ENCODE data around the gene ABI3BP.

Gene ABI3BP

DNA sequence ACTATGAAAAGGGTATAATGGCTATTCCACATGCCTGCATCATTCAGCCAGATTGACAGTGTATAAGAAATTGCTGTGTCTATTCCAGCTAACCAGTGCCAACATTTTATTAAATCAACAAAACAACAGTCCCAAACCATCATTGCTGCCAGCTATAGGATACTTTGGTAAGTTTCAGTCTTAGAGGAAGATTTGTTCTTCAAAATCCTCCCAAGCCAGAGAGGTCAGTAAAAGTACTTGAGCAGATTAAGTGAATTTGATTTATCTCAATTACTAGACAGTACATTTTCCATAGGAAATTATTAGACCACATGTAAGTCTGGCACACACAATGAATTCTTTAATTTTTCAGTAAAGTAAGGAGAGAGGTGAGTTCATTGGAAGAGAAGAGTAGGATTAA lies 233.3 kb downstream of the ABI3BP start:
- H3K4me3 ChIP-seq (ENCODE audit: low read depth, low read length), result no peak overlapping the region
- DNase-seq (ENCODE audit: low read depth), result no peak
- in situ Hi-C loops (cut with HindIII; ENCODE audit: low sequenced_read_pairs), result no loop called here
- TF ChIP-seq, protein P1, sequence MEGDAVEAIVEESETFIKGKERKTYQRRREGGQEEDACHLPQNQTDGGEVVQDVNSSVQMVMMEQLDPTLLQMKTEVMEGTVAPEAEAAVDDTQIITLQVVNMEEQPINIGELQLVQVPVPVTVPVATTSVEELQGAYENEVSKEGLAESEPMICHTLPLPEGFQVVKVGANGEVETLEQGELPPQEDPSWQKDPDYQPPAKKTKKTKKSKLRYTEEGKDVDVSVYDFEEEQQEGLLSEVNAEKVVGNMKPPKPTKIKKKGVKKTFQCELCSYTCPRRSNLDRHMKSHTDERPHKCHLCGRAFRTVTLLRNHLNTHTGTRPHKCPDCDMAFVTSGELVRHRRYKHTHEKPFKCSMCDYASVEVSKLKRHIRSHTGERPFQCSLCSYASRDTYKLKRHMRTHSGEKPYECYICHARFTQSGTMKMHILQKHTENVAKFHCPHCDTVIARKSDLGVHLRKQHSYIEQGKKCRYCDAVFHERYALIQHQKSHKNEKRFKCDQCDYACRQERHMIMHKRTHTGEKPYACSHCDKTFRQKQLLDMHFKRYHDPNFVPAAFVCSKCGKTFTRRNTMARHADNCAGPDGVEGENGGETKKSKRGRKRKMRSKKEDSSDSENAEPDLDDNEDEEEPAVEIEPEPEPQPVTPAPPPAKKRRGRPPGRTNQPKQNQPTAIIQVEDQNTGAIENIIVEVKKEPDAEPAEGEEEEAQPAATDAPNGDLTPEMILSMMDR (IDR thresholded peaks at IDR 0.05; ENCODE audit: low read depth, low read length, missing control alignments), result no peak

DNA sequence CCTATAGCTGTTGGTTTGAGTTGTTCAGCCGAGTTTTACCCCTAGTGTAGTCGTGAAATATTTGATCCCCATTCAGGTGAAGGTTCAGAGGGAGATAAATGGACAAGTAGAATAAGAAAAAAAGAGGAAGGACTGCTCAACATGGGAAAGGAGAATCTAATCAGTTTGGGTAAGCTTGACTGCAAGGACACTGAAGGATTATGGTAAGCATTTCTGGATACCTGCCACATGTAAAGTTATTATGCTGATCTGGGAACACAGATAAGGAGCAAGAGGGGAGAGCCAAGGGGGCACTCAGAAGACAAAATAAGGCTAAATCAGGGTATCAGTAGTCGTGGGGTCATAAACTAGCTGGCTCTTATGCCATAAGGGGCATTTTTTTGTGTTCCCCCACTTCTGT lies 234.1 kb downstream of the ABI3BP start:
- H3K4me3 ChIP-seq (ENCODE audit: low read depth, low read length), result no peak overlapping the region
- in situ Hi-C loops (cut with HindIII; ENCODE audit: low sequenced_read_pairs), result no loop called here
- TF ChIP-seq, protein P1 (IDR thresholded peaks at IDR 0.05; ENCODE audit: low read depth, low read length, missing control alignments), result no peak
- no peak for DNase-seq (ENCODE audit: low read depth)

DNA sequence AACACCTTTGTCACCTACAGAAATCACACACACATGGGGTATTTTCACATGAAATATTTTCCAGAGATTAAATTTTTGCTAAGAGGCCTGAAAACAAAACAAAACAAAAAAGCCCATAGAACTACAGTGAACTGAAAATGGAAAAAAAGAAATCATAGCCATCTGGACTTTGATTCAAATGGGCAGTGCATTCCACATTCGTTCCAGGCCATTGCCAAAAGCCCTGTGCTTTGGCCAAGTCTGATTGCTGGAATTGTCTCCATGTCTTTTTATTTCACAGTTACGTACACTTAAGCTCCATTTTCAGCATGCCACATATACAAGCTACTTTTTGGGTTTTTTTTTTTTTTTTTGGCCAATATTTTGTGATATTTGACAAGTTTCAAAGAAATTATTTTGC lies 236.8 kb downstream of the ABI3BP start:
- TF ChIP-seq, protein P1 (IDR thresholded peaks at IDR 0.05; ENCODE audit: low read depth, low read length, missing control alignments), result no peak
- DNase-seq (ENCODE audit: low read depth), result peak; percentile 89
- in situ Hi-C loops (cut with HindIII; ENCODE audit: low sequenced_read_pairs), result no loop called here

DNA sequence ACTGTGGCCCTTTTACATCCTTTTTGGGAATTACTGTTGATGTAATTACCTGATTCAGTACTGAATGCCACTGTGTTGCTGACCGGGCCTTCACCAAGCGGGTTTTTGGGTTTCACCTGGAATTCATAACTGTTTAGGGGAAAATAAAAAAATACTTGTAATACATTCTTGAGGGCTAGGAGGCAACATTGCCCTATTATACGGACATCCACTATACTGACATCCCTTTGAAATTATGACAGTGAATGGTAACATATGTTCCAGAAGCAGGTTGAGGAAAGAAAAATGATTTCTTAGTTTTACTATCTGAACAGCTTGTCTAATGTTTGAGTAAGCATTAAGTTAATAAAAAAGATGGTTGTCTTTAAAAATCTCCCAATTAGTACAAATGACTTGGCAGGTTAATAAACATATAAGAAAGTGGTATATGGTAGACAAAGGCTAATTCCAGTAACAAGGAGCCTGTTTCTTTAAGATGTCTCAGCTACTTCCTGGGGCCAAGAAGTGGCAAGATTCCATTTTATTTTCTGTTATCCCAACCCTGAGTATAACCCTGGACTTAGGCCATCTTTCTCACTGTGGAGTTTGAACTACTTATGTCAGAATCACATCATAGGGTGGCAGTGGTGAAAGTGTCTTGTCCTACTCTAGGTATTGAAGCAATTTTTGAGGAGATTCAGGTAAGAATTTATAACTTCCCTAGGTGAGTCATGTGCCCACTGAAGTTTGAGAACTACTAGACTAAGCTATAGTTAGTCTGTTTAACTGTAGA lies 238.5 kb downstream of the ABI3BP start:
- in situ Hi-C loops (cut with HindIII; ENCODE audit: low sequenced_read_pairs), result no loop called here
- no peak overlapping the region for H3K4me3 ChIP-seq (ENCODE audit: low read depth, low read length)
- no peak for DNase-seq (ENCODE audit: low read depth)
- TF ChIP-seq, protein P1 (IDR thresholded peaks at IDR 0.05; ENCODE audit: low read depth, low read length, missing control alignments), result no peak

More for the DNA sequence above, 236.8 kb downstream of the ABI3BP start:
- H3K4me3 ChIP-seq (ENCODE audit: low read depth, low read length), result no peak overlapping the region

DNA sequence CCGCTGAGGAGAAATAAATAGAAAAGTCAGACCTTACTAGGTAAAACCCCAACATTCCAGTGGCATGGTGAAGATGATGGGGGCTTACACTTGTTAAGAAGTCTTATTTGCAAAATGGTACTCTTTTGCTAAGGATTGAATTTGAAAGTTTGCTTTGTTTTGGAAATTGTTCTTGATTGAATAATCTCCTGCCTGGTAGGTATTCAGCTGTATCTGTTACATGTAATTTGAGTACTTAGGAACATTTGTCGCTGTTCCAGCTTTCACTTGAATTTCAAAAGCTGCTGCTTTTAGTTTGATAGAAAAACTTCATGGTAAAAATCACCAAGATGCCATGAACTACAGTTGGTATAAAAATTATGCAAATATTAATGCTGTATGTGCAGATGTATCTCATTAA lies 239.4 kb downstream of the ABI3BP start:
- TF ChIP-seq, protein P1 (IDR thresholded peaks at IDR 0.05; ENCODE audit: low read depth, low read length, missing control alignments), result no peak
- in situ Hi-C loops (cut with HindIII; ENCODE audit: low sequenced_read_pairs), result no loop called here
- peak; percentile 50 for DNase-seq (ENCODE audit: low read depth)
- no peak overlapping the region for H3K4me3 ChIP-seq (ENCODE audit: low read depth, low read length)

DNA sequence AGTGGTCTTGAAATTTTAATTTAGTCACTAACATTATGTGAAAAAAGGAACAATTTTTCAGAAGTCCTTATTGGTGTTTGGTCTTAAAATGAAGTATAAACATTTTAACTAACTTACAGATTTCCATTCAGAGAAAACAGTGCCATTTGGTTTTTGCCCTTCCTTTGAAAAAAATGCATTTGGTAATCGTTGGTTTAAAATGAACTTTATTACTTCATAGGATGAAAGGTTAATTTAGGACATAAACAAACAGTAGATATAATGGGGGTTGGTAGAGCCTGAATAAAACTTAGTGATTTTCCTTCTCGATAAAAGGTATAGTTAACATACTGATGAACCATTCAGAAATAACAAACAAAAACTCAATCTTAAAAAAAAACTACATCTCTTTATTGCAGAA lies 244.3 kb downstream of the ABI3BP start:
- TF ChIP-seq, protein P1 (IDR thresholded peaks at IDR 0.05; ENCODE audit: low read depth, low read length, missing control alignments), result no peak
- no peak overlapping the region for H3K4me3 ChIP-seq (ENCODE audit: low read depth, low read length)
- no peak for DNase-seq (ENCODE audit: low read depth)
- in situ Hi-C loops (cut with HindIII; ENCODE audit: low sequenced_read_pairs), result no loop called here

Data from astrocyte of the cerebellum (primary cell).